ENCODE measurements around the gene DENND5B.

DENND5B gene

DNA sequence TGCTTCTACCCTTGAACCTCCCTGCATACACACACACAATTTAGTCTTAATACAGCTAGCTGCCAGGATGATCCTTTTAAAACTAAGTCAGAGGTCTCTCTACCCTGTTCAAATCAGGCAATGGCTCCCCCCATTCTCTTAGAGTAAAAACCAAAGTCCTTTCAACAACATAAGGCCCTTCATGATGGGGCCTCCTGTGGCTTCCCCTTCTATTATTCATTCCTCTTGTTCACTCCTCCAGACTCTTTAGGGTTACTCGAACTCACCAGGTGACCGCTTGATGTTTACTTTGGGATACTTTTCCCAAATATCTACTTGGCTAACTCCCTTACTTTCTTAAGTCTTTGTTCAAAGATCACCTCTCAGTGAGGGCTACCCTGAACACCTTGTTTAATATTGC, 30.4 kb downstream of the DENND5B start (continued):
- TF ChIP-seq, protein P1, sequence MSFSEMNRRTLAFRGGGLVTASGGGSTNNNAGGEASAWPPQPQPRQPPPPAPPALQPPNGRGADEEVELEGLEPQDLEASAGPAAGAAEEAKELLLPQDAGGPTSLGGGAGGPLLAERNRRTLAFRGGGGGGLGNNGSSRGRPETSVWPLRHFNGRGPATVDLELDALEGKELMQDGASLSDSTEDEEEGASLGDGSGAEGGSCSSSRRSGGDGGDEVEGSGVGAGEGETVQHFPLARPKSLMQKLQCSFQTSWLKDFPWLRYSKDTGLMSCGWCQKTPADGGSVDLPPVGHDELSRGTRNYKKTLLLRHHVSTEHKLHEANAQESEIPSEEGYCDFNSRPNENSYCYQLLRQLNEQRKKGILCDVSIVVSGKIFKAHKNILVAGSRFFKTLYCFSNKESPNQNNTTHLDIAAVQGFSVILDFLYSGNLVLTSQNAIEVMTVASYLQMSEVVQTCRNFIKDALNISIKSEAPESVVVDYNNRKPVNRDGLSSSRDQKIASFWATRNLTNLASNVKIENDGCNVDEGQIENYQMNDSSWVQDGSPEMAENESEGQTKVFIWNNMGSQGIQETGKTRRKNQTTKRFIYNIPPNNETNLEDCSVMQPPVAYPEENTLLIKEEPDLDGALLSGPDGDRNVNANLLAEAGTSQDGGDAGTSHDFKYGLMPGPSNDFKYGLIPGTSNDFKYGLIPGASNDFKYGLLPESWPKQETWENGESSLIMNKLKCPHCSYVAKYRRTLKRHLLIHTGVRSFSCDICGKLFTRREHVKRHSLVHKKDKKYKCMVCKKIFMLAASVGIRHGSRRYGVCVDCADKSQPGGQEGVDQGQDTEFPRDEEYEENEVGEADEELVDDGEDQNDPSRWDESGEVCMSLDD (tag by site-specific recombination; IDR thresholded peaks at IDR 0.05), result no peak
- TF ChIP-seq, protein P2, sequence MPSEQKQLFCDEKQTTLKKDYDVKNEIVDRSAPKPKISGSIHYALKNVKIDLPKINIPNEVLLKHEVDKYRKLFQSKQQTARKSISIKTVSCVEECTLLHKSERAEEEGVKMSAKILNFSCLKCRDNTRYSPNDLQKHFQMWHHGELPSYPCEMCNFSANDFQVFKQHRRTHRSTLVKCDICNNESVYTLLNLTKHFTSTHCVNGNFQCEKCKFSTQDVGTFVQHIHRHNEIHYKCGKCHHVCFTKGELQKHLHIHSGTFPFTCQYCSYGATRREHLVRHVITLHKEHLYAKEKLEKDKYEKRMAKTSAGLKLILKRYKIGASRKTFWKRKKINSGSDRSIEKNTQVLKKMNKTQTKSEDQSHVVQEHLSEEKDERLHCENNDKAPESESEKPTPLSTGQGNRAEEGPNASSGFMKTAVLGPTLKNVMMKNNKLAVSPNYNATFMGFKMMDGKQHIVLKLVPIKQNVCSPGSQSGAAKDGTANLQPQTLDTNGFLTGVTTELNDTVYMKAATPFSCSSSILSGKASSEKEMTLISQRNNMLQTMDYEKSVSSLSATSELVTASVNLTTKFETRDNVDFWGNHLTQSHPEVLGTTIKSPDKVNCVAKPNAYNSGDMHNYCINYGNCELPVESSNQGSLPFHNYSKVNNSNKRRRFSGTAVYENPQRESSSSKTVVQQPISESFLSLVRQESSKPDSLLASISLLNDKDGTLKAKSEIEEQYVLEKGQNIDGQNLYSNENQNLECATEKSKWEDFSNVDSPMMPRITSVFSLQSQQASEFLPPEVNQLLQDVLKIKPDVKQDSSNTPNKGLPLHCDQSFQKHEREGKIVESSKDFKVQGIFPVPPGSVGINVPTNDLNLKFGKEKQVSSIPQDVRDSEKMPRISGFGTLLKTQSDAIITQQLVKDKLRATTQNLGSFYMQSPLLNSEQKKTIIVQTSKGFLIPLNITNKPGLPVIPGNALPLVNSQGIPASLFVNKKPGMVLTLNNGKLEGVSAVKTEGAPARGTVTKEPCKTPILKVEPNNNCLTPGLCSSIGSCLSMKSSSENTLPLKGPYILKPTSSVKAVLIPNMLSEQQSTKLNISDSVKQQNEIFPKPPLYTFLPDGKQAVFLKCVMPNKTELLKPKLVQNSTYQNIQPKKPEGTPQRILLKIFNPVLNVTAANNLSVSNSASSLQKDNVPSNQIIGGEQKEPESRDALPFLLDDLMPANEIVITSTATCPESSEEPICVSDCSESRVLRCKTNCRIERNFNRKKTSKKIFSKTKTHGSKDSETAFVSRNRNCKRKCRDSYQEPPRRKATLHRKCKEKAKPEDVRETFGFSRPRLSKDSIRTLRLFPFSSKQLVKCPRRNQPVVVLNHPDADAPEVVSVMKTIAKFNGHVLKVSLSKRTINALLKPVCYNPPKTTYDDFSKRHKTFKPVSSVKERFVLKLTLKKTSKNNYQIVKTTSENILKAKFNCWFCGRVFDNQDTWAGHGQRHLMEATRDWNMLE (tag by site-specific recombination; conservative IDR thresholded peaks at IDR 0.05; ENCODE audit: low read depth), result no peak
- TF ChIP-seq MYNN (tag by site-specific recombination; IDR thresholded peaks at IDR 0.05; ENCODE audit: borderline replicate concordance), result no peak

DNA sequence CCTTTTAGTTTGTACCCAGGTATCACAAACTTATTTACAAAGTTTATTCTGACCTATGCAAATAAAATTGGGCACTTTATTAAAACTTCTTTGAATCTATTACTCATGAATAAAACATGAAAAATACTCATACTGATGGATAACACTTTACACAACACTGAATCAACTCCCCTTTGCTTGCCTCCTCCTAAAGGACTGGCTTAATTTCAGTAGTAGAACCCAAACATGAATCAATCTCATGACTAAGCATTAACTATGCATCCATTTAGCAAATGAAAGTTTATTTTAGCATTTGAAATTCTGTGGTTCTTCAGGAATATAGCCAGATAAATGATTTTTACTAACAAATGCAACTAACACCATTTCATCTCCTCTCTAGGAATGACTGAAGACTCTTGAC, 32.4 kb downstream of the DENND5B start:
- POLR2A ChIA-PET, result no interaction called here

DNA sequence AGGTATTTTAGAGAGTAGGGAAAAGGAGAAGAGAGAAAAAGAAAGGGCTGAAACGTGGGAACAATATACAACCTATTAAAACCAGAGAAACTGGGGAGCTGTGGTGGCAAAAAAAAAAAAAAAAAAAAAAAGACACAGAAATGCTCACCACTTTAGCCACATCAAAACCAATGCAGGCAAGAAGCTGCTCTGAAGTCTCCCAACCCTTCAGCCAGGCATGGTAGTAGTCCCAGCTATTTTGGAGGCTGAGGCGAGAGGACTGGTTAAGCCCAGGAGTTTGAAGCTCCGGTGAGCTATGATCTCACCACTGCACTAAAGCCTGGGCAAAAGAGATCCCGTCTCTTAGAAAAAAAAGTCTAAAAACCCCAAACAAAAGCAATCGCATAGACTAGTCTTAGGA, 33.2 kb downstream of the DENND5B start:
- CTCF ChIA-PET, result interaction anchor here (0.7 kb wide), 1 partner anchor 33 kb away, joined by 3 read pairs; the partner anchor contains the start of gene DENND5B
- POLR2A ChIA-PET, result interaction anchor here (0.6 kb wide), 1 partner anchor 43 kb away, joined by 3 read pairs; no protein-coding TSS in a partner anchor
- no peaks in the 10 kb centered on the region for H3K36me3 ChIP-seq (ENCODE audit: control insufficient read depth in 2 of 2, insufficient read depth in 1 of 2, low read length in 2 of 2)
- H3K4me1 ChIP-seq (ENCODE audit: control insufficient read depth, insufficient read depth, low read length), result no peaks in the 10 kb centered on the region
- H3K27ac ChIP-seq (ENCODE audit: extremely low read depth, low read depth, low read length), result no peak overlapping the region
- H3K4me3 ChIP-seq (ENCODE audit: low read depth, low read length), result no peak overlapping the region
- H3K9me3 ChIP-seq (ENCODE audit: control insufficient read depth, insufficient read depth, low read depth, low read length), result no peaks in the 10 kb centered on the region
- TF ChIP-seq, protein P3, sequence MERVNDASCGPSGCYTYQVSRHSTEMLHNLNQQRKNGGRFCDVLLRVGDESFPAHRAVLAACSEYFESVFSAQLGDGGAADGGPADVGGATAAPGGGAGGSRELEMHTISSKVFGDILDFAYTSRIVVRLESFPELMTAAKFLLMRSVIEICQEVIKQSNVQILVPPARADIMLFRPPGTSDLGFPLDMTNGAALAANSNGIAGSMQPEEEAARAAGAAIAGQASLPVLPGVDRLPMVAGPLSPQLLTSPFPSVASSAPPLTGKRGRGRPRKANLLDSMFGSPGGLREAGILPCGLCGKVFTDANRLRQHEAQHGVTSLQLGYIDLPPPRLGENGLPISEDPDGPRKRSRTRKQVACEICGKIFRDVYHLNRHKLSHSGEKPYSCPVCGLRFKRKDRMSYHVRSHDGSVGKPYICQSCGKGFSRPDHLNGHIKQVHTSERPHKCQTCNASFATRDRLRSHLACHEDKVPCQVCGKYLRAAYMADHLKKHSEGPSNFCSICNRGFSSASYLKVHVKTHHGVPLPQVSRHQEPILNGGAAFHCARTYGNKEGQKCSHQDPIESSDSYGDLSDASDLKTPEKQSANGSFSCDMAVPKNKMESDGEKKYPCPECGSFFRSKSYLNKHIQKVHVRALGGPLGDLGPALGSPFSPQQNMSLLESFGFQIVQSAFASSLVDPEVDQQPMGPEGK (tag by site-specific recombination; IDR thresholded peaks at IDR 0.05), result no peak
- TF ChIP-seq ZNF37A (tag by site-specific recombination; IDR thresholded peaks at IDR 0.05), result no peak
- TF ChIP-seq ZNF366 (tag by site-specific recombination; conservative IDR thresholded peaks at IDR 0.05), result no peak
- no peak for TF ChIP-seq ZNF311 (tag by site-specific recombination; IDR thresholded peaks at IDR 0.05; ENCODE audit: borderline replicate concordance)
- TF ChIP-seq, protein P4, sequence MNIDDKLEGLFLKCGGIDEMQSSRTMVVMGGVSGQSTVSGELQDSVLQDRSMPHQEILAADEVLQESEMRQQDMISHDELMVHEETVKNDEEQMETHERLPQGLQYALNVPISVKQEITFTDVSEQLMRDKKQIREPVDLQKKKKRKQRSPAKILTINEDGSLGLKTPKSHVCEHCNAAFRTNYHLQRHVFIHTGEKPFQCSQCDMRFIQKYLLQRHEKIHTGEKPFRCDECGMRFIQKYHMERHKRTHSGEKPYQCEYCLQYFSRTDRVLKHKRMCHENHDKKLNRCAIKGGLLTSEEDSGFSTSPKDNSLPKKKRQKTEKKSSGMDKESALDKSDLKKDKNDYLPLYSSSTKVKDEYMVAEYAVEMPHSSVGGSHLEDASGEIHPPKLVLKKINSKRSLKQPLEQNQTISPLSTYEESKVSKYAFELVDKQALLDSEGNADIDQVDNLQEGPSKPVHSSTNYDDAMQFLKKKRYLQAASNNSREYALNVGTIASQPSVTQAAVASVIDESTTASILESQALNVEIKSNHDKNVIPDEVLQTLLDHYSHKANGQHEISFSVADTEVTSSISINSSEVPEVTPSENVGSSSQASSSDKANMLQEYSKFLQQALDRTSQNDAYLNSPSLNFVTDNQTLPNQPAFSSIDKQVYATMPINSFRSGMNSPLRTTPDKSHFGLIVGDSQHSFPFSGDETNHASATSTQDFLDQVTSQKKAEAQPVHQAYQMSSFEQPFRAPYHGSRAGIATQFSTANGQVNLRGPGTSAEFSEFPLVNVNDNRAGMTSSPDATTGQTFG (tag by site-specific recombination; IDR thresholded peaks at IDR 0.05; ENCODE audit: borderline replicate concordance), result no peak
- no peak for TF ChIP-seq ZNF324 (tag by site-specific recombination; IDR thresholded peaks at IDR 0.05)
- TF ChIP-seq ZNF654 (tag by site-specific recombination; IDR thresholded peaks at IDR 0.05; ENCODE audit: low read depth), result no peak
- TF ChIP-seq ZNF239 (tag by site-specific recombination; IDR thresholded peaks at IDR 0.05), result no peak
- no peak for TF ChIP-seq SETDB1 (IDR thresholded peaks at IDR 0.05; ENCODE audit: insufficient read length, low read length)
- no peak for TF ChIP-seq KLF9 (tag by site-specific recombination; IDR thresholded peaks at IDR 0.05; ENCODE audit: low read depth)
- no peak for TF ChIP-seq TCF7L2 (IDR thresholded peaks at IDR 0.05; ENCODE audit: borderline replicate concordance, low read depth, low read length)
- no peak for TF ChIP-seq ZBTB1 (tag by site-specific recombination; IDR thresholded peaks at IDR 0.05)

More for the DNA sequence above, 32.4 kb downstream of the DENND5B start:
- TF ChIP-seq ZNF596 (tag by site-specific recombination; IDR thresholded peaks at IDR 0.05), result no peak
- no peak for TF ChIP-seq HOXA7 (CRISPR knock-in tag; IDR thresholded peaks at IDR 0.05; ENCODE audit: borderline replicate concordance)
- no peak for TF ChIP-seq SCRT2 (tag by site-specific recombination; IDR thresholded peaks at IDR 0.05)
- TF ChIP-seq ZNF558 (tag by site-specific recombination; IDR thresholded peaks at IDR 0.05), result no peak
- TF ChIP-seq ZNF302 (tag by site-specific recombination; IDR thresholded peaks at IDR 0.05; ENCODE audit: low read depth), result no peak
- no peak for TF ChIP-seq ZNF114 (tag by site-specific recombination; IDR thresholded peaks at IDR 0.05)
- TF ChIP-seq SP2 (tag by site-specific recombination; IDR thresholded peaks at IDR 0.05), result no peak
- no peak for TF ChIP-seq ZNF121 (tag by site-specific recombination; IDR thresholded peaks at IDR 0.05)
- TF ChIP-seq ZBTB8A (tag by site-specific recombination; IDR thresholded peaks at IDR 0.05), result no peak
- TF ChIP-seq ZNF830 (tag by site-specific recombination; IDR thresholded peaks at IDR 0.05; ENCODE audit: low read depth), result no peak
- no peak for TF ChIP-seq ZNF169 (tag by site-specific recombination; IDR thresholded peaks at IDR 0.05)
- no peak for TF ChIP-seq ZNF146 (tag by site-specific recombination; IDR thresholded peaks at IDR 0.05)
- TF ChIP-seq ZBTB17 (tag by site-specific recombination; IDR thresholded peaks at IDR 0.05), result no peak
- TF ChIP-seq ZNF621 (tag by site-specific recombination; IDR thresholded peaks at IDR 0.05), result no peak
- no peak for TF ChIP-seq ZNF529 (tag by site-specific recombination; IDR thresholded peaks at IDR 0.05; ENCODE audit: insufficient replicate concordance)
- no peak for TF ChIP-seq ZNF548 (tag by site-specific recombination; IDR thresholded peaks at IDR 0.05)
- no peak for TF ChIP-seq ZNF521 (tag by site-specific recombination; IDR thresholded peaks at IDR 0.05)
- no peak for TF ChIP-seq ZNF561 (tag by site-specific recombination; IDR thresholded peaks at IDR 0.05; ENCODE audit: borderline replicate concordance)
- no peak for TF ChIP-seq ZNF157 (tag by site-specific recombination; IDR thresholded peaks at IDR 0.05)
- no peak for TF ChIP-seq ZNF214 (tag by site-specific recombination; IDR thresholded peaks at IDR 0.05; ENCODE audit: borderline replicate concordance)
- no peaks in the 10 kb centered on the region for H3K9me3 ChIP-seq (ENCODE audit: control insufficient read depth, insufficient read depth, low read depth, low read length)
- H3K36me3 ChIP-seq (ENCODE audit: control insufficient read depth in 2 of 2, insufficient read depth in 1 of 2, low read length in 2 of 2), result no peaks in the 10 kb centered on the region
- no peak overlapping the region for H3K4me3 ChIP-seq (ENCODE audit: low read depth, low read length)
- H3K27ac ChIP-seq (ENCODE audit: extremely low read depth, low read depth, low read length), result no peak overlapping the region
- CTCF ChIA-PET, result no interaction called here
- no peaks in the 10 kb centered on the region for H3K4me1 ChIP-seq (ENCODE audit: control insufficient read depth, insufficient read depth, low read length)

Measured in HEK293 (cell line).